GM23338 (cell line): ENCODE results near the gene RRBP1.

Experiments
- CTCF ChIP-seq, 2 experiments: fragments of 200-600 bp in 1 of 2; sonication (generic) in 1 of 2; conservative IDR thresholded peaks; 2 replicates each; pipeline versions ENCODE4 v1.5.1 to v1.6.1; 2016 to 2017; ENCODE audit warnings: antibody characterized with exemption in 2 of 2, low read depth in 2 of 2, mild to moderate bottlenecking in 2 of 2, moderate library complexity in 1 of 2
- EZH2 ChIP-seq: fragments of 200-600 bp; sonication (generic); IDR thresholded peaks from one replicate; pipeline ENCODE4 v1.8.0; 2017; ENCODE audit warnings: antibody characterized with exemption, mild to moderate bottlenecking, low read depth; ENCODE audit not compliant: unreplicated experiment
- EZH2phosphoT487 ChIP-seq: fragments of 200-600 bp; sonication (generic); IDR thresholded peaks from one replicate; pipeline ENCODE4 v1.8.1; 2018; ENCODE audit warnings: antibody characterized with exemption; ENCODE audit not compliant: unreplicated experiment
- POLR2AphosphoS5 ChIP-seq: IDR thresholded peaks from 2 replicates; pipeline ENCODE4 v1.6.1; 2016; ENCODE audit warnings: antibody characterized with exemption, low read depth
- REST ChIP-seq: IDR thresholded peaks from one replicate; pipeline ENCODE4 v1.6.1; 2018; ENCODE audit warnings: antibody characterized with exemption; ENCODE audit not compliant: unreplicated experiment
- STAT1 ChIP-seq: IDR thresholded peaks from one replicate; pipeline ENCODE4 v1.6.1; 2016; ENCODE audit warnings: antibody characterized with exemption; ENCODE audit not compliant: unreplicated experiment

- TF ChIP-seq CTCF (conservative IDR thresholded peaks at IDR 0.05; ENCODE audit: low read depth in 2 of 2) (no peak), POLR2AphosphoS5 (no peak), REST (no peak), STAT1 (no peak), EZH2phosphoT487 (no peak), EZH2 (no peak)
Observed at GRCh38 chr20:17725094-17725835, 43.2 kb upstream of the RRBP1 start.
